Measurements from ENCODE around the gene ANTXR1. TPM values are rescaled to one million over a fixed set of nuclear protein-coding genes. Genes with fewer than 3 reads are reported as not detected.

The ANTXR1 gene
- total and polyA plus RNA-seq, 2 donors, result 4.4 to 7.3 TPM

DNA sequence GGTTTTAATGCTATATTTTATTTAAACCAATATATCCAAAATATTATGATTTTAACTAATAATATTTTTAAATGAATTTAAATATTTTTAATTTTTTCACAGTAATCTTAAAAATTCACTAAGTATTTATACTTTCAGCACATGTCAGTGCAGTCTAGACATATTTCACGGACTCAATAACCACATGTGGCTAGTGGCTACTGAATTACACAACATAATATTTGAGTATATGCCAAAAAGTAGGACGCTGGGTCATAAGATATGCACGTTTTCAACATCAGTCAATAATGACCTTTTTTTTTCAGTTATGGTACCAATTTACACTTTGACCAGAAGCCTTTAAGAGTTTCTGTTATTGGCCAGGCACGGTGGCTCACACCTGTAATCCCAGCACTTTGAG, 256.4 kb downstream of the ANTXR1 start:
- no peaks in the 10 kb centered on the region for H3K9me3 ChIP-seq (ENCODE audit: control insufficient read depth in 2 of 2, insufficient read depth in 1 of 2, low read length in 1 of 2)
- peaks cover 0 to 2% of the 10 kb centered on the region in 2 donors for H3K27me3 ChIP-seq (ENCODE audit: control insufficient read depth in 2 of 2, insufficient read depth in 1 of 2, low read length in 1 of 2)
- H3K27ac ChIP-seq (ENCODE audit: low read depth in 1 of 2, low read length in 1 of 2), result no peak overlapping the region
- DNase-seq (ENCODE audit: low read depth in 6 of 9, low spot score in 9 of 9), result no peak
- no peak overlapping the region for H3K4me3 ChIP-seq (ENCODE audit: low read length in 2 of 2)
- no peaks in the 10 kb centered on the region for H3K36me3 ChIP-seq (ENCODE audit: control insufficient read depth in 2 of 2, insufficient read depth in 2 of 2, low read length in 1 of 2)
- WGBS, result 92% methylated on average over 4 of the region's 4 CpGs
- H3K4me1 ChIP-seq (ENCODE audit: control insufficient read depth in 2 of 2, insufficient read depth in 2 of 2, low read length in 2 of 2), result no peaks in the 10 kb centered on the region

- no peaks in the 10 kb centered on the region for H3K4me1 ChIP-seq (ENCODE audit: control insufficient read depth in 2 of 2, insufficient read depth in 2 of 2, low read length in 2 of 2)
- peaks cover 0 to 2% of the 10 kb centered on the region in 2 donors for H3K27me3 ChIP-seq (ENCODE audit: control insufficient read depth in 2 of 2, insufficient read depth in 1 of 2, low read length in 1 of 2)
- no peaks in the 10 kb centered on the region for H3K9me3 ChIP-seq (ENCODE audit: control insufficient read depth in 2 of 2, insufficient read depth in 1 of 2, low read length in 1 of 2)
- no peaks in the 10 kb centered on the region for H3K36me3 ChIP-seq (ENCODE audit: control insufficient read depth in 2 of 2, insufficient read depth in 2 of 2, low read length in 1 of 2)
- WGBS, result 92% methylated on average over 3 of the region's 3 CpGs
- no peak for DNase-seq (ENCODE audit: low read depth in 6 of 9, low spot score in 9 of 9)
- H3K4me3 ChIP-seq (ENCODE audit: low read length in 2 of 2), result no peak overlapping the region
- H3K27ac ChIP-seq (ENCODE audit: low read depth in 1 of 2, low read length in 1 of 2), result no peak overlapping the region
These were observed 258.9 kb downstream of the ANTXR1 start for GRCh38 chr2:69271831-69272257.

GRCh38 chr2:69272803-69273471, 260.0 kb downstream of the ANTXR1 start:
- Histone ChIP-seq H3K4me3 (ENCODE audit: low read length in 2 of 2) (no peak overlapping the region), H3K36me3 (ENCODE audit: control insufficient read depth in 2 of 2, insufficient read depth in 2 of 2, low read length in 1 of 2) (no peaks in the 10 kb centered on the region), H3K4me1 (ENCODE audit: control insufficient read depth in 2 of 2, insufficient read depth in 2 of 2, low read length in 2 of 2) (no peaks in the 10 kb centered on the region), H3K9me3 (ENCODE audit: control insufficient read depth in 2 of 2, insufficient read depth in 1 of 2, low read length in 1 of 2) (no peaks in the 10 kb centered on the region), H3K27me3 (ENCODE audit: control insufficient read depth in 2 of 2, insufficient read depth in 1 of 2, low read length in 1 of 2) (peaks cover 0 to 2% of the 10 kb centered on the region in 2 donors), H3K27ac (ENCODE audit: low read depth in 1 of 2, low read length in 1 of 2) (no peak overlapping the region)
- WGBS, result 80% methylated on average over 9 of the region's 9 CpGs
- peak in 1 of 9 donors; percentile 11 for DNase-seq (ENCODE audit: low read depth in 6 of 9, low spot score in 9 of 9)

- H3K4me3 ChIP-seq (ENCODE audit: low read length in 2 of 2), result no peak overlapping the region
- no peaks in the 10 kb centered on the region for H3K9me3 ChIP-seq (ENCODE audit: control insufficient read depth in 2 of 2, insufficient read depth in 1 of 2, low read length in 1 of 2)
- H3K4me1 ChIP-seq (ENCODE audit: control insufficient read depth in 2 of 2, insufficient read depth in 2 of 2, low read length in 2 of 2), result no peaks in the 10 kb centered on the region
- peaks cover 0 to 2% of the 10 kb centered on the region in 2 donors for H3K27me3 ChIP-seq (ENCODE audit: control insufficient read depth in 2 of 2, insufficient read depth in 1 of 2, low read length in 1 of 2)
- 100% methylated on average over 1 of the region's 1 CpG for WGBS
- no peak overlapping the region for H3K27ac ChIP-seq (ENCODE audit: low read depth in 1 of 2, low read length in 1 of 2)
- no peak for DNase-seq (ENCODE audit: low read depth in 6 of 9, low spot score in 9 of 9)
- no peaks in the 10 kb centered on the region for H3K36me3 ChIP-seq (ENCODE audit: control insufficient read depth in 2 of 2, insufficient read depth in 2 of 2, low read length in 1 of 2)
These were observed 262.5 kb downstream of the ANTXR1 start for GRCh38 chr2:69275490-69275889.

GRCh38 chr2:69278366-69278765, 265.4 kb downstream of the ANTXR1 start:
- Histone ChIP-seq H3K4me3 (ENCODE audit: low read length in 2 of 2) (no peak overlapping the region), H3K36me3 (ENCODE audit: control insufficient read depth in 2 of 2, insufficient read depth in 2 of 2, low read length in 1 of 2) (no peaks in the 10 kb centered on the region), H3K27ac (ENCODE audit: low read depth in 1 of 2, low read length in 1 of 2) (no peak overlapping the region), H3K4me1 (ENCODE audit: control insufficient read depth in 2 of 2, insufficient read depth in 2 of 2, low read length in 2 of 2) (no peaks in the 10 kb centered on the region), H3K27me3 (ENCODE audit: control insufficient read depth in 2 of 2, insufficient read depth in 1 of 2, low read length in 1 of 2) (no peaks in the 10 kb centered on the region), H3K9me3 (ENCODE audit: control insufficient read depth in 2 of 2, insufficient read depth in 1 of 2, low read length in 1 of 2) (no peaks in the 10 kb centered on the region)
- 85% methylated on average over 5 of the region's 5 CpGs for WGBS
- no peak for DNase-seq (ENCODE audit: low read depth in 6 of 9, low spot score in 9 of 9)

DNA sequence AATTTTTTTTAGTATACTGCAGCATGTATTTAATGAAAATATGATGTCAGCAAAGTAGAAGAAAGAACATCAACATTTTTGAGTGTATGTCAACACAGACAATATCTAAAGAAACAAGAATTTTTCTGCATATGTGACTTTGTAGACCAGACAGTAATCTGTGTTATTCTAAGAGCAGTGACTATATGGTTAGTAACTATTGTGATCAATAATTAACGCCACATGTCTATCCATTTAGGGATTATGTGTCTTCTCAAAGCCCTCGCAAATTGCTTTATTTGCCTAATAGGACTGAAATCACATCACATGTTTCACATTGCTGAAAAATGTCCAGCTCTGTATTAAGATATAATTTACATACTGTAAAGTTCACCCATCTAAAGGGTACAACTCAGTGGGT, 266.2 kb downstream of the ANTXR1 start:
- DNase-seq (ENCODE audit: low read depth in 6 of 9, low spot score in 9 of 9), result no peak
- Histone ChIP-seq H3K9me3 (ENCODE audit: control insufficient read depth in 2 of 2, insufficient read depth in 1 of 2, low read length in 1 of 2) (no peaks in the 10 kb centered on the region), H3K36me3 (ENCODE audit: control insufficient read depth in 2 of 2, insufficient read depth in 2 of 2, low read length in 1 of 2) (no peaks in the 10 kb centered on the region), H3K27me3 (ENCODE audit: control insufficient read depth in 2 of 2, insufficient read depth in 1 of 2, low read length in 1 of 2) (no peaks in the 10 kb centered on the region), H3K27ac (ENCODE audit: low read depth in 1 of 2, low read length in 1 of 2) (no peak overlapping the region), H3K4me1 (ENCODE audit: control insufficient read depth in 2 of 2, insufficient read depth in 2 of 2, low read length in 2 of 2) (no peaks in the 10 kb centered on the region), H3K4me3 (ENCODE audit: low read length in 2 of 2) (no peak overlapping the region)
- 99% methylated on average over 2 of the region's 2 CpGs for WGBS

GRCh38 chr2:69279931-69280681, 267.1 kb downstream of the ANTXR1 start:
- WGBS, result 94% methylated on average over 9 of the region's 9 CpGs

GRCh38 chr2:69280796-69281412, 267.9 kb downstream of the ANTXR1 start:
- H3K4me1 ChIP-seq (ENCODE audit: control insufficient read depth in 2 of 2, insufficient read depth in 2 of 2, low read length in 2 of 2), result no peaks in the 10 kb centered on the region
- DNase-seq (ENCODE audit: low read depth in 6 of 9, low spot score in 9 of 9), result no peak
- H3K9me3 ChIP-seq (ENCODE audit: control insufficient read depth in 2 of 2, insufficient read depth in 1 of 2, low read length in 1 of 2), result no peaks in the 10 kb centered on the region
- WGBS, result 98% methylated on average over 4 of the region's 4 CpGs
- H3K4me3 ChIP-seq (ENCODE audit: low read length in 2 of 2), result no peak overlapping the region
- no peak overlapping the region for H3K27ac ChIP-seq (ENCODE audit: low read depth in 1 of 2, low read length in 1 of 2)
- no peaks in the 10 kb centered on the region for H3K36me3 ChIP-seq (ENCODE audit: control insufficient read depth in 2 of 2, insufficient read depth in 2 of 2, low read length in 1 of 2)
- H3K27me3 ChIP-seq (ENCODE audit: control insufficient read depth in 2 of 2, insufficient read depth in 1 of 2, low read length in 1 of 2), result no peaks in the 10 kb centered on the region

More at GRCh38 chr2:69279931-69280681, 267.1 kb downstream of the ANTXR1 start:
- Histone ChIP-seq H3K27ac (ENCODE audit: low read depth in 1 of 2, low read length in 1 of 2) (no peak overlapping the region), H3K4me3 (ENCODE audit: low read length in 2 of 2) (no peak overlapping the region), H3K9me3 (ENCODE audit: control insufficient read depth in 2 of 2, insufficient read depth in 1 of 2, low read length in 1 of 2) (no peaks in the 10 kb centered on the region), H3K36me3 (ENCODE audit: control insufficient read depth in 2 of 2, insufficient read depth in 2 of 2, low read length in 1 of 2) (no peaks in the 10 kb centered on the region), H3K27me3 (ENCODE audit: control insufficient read depth in 2 of 2, insufficient read depth in 1 of 2, low read length in 1 of 2) (no peaks in the 10 kb centered on the region), H3K4me1 (ENCODE audit: control insufficient read depth in 2 of 2, insufficient read depth in 2 of 2, low read length in 2 of 2) (no peaks in the 10 kb centered on the region)
- no peak for DNase-seq (ENCODE audit: low read depth in 6 of 9, low spot score in 9 of 9)

DNA sequence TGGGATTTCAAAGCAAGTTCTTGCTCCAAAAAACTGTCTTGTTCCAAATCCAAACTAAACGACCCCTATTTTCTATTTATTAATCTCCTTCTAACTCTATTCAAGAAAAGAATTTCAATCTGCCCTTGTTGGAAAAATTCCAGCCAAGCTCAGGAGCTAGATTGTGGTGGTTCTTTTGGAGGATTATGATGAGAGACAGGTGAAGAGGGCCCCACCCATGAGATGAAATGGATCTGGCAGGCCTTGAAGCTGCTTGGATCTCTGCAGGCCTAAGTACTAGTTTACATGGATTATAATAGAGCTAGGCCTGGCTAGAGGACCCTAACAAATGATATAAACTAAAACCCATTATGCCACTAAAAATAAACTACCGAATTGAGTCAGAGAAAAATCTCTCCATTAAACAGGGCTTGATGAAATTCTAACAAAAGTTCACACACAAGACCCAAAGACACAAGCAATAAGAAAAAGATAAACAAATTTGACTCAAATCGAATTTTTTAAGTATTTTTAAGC, 272.5 kb downstream of the ANTXR1 start:
- no peak overlapping the region for H3K27ac ChIP-seq (ENCODE audit: low read depth in 1 of 2, low read length in 1 of 2)
- DNase-seq (ENCODE audit: low read depth in 6 of 9, low spot score in 9 of 9), result no peak
- 91% methylated on average over 3 of the region's 3 CpGs for WGBS
- H3K9me3 ChIP-seq (ENCODE audit: control insufficient read depth in 2 of 2, insufficient read depth in 1 of 2, low read length in 1 of 2), result no peaks in the 10 kb centered on the region
- H3K4me1 ChIP-seq (ENCODE audit: control insufficient read depth in 2 of 2, insufficient read depth in 2 of 2, low read length in 2 of 2), result no peaks in the 10 kb centered on the region
- H3K36me3 ChIP-seq (ENCODE audit: control insufficient read depth in 2 of 2, insufficient read depth in 2 of 2, low read length in 1 of 2), result no peaks in the 10 kb centered on the region
- no peaks in the 10 kb centered on the region for H3K27me3 ChIP-seq (ENCODE audit: control insufficient read depth in 2 of 2, insufficient read depth in 1 of 2, low read length in 1 of 2)
- H3K4me3 ChIP-seq (ENCODE audit: low read length in 2 of 2), result no peak overlapping the region
